HL-60 (cell line): ENCODE measurements around the gene GOLPH3L.

Experiments
- POLR2AphosphoS5 ChIP-seq: IDR thresholded peaks from 2 replicates; pipeline ENCODE4 v1.6.1; 2012; ENCODE audit warnings: low read depth
- TF ChIP-seq, protein P1 (sequence below): IDR thresholded peaks from one replicate; pipeline ENCODE4 v1.5.1; 2011; ENCODE audit warnings: low read length, control low read depth, inconsistent platforms; ENCODE audit not compliant: insufficient read depth

DNA sequence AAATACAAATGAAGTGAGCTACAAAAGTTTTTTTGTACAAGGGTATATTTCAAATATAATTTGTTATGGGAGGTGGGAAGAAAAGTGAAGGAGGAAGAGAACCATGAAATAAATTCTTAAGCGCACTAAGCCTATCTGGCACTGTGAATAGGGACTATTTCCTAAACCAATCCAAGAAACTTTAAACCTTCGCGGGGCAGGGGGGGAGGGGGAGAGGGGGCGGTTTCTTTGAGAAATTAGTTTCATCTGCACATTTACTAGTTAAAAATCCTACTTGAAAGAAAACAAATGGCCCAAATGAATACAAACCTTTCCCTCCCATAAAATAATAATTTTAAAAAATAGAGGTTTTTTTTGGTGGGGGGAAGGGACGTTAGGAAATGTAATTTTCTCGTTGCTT, 364 bp downstream of the GOLPH3L start:
- TF ChIP-seq, protein P1, sequence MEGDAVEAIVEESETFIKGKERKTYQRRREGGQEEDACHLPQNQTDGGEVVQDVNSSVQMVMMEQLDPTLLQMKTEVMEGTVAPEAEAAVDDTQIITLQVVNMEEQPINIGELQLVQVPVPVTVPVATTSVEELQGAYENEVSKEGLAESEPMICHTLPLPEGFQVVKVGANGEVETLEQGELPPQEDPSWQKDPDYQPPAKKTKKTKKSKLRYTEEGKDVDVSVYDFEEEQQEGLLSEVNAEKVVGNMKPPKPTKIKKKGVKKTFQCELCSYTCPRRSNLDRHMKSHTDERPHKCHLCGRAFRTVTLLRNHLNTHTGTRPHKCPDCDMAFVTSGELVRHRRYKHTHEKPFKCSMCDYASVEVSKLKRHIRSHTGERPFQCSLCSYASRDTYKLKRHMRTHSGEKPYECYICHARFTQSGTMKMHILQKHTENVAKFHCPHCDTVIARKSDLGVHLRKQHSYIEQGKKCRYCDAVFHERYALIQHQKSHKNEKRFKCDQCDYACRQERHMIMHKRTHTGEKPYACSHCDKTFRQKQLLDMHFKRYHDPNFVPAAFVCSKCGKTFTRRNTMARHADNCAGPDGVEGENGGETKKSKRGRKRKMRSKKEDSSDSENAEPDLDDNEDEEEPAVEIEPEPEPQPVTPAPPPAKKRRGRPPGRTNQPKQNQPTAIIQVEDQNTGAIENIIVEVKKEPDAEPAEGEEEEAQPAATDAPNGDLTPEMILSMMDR: no peak
- TF ChIP-seq POLR2AphosphoS5: no peak
